Measurements from ENCODE around the gene MAN1A2.

- TF ChIP-seq, protein P1, sequence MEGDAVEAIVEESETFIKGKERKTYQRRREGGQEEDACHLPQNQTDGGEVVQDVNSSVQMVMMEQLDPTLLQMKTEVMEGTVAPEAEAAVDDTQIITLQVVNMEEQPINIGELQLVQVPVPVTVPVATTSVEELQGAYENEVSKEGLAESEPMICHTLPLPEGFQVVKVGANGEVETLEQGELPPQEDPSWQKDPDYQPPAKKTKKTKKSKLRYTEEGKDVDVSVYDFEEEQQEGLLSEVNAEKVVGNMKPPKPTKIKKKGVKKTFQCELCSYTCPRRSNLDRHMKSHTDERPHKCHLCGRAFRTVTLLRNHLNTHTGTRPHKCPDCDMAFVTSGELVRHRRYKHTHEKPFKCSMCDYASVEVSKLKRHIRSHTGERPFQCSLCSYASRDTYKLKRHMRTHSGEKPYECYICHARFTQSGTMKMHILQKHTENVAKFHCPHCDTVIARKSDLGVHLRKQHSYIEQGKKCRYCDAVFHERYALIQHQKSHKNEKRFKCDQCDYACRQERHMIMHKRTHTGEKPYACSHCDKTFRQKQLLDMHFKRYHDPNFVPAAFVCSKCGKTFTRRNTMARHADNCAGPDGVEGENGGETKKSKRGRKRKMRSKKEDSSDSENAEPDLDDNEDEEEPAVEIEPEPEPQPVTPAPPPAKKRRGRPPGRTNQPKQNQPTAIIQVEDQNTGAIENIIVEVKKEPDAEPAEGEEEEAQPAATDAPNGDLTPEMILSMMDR (IDR thresholded peaks at IDR 0.05): no peak
- no peak for TF ChIP-seq POLR2A (IDR thresholded peaks at IDR 0.05)
These were observed 45.2 kb downstream of the MAN1A2 start for GRCh38 chr1:117412472-117412871.
